Colonic mucosa (tissue), 4 donors: ENCODE data around the gene ADAM10. TPM values are rescaled to one million over a fixed set of nuclear protein-coding genes. Genes with fewer than 3 reads are reported as not detected.

Experiments used
- DNase-seq: peaks from one replicate; pipeline ENCODE4 v3.0.0-alpha.2; 2020
- H3K27ac ChIP-seq: fragments of 200-600 bp; one replicate; pipeline ENCODE4 v1.8.0; 2021
- H3K27me3 ChIP-seq: fragments of 200-600 bp; one replicate; pipeline ENCODE4 v1.8.0; 2021
- H3K36me3 ChIP-seq: fragments of 200-600 bp; one replicate; pipeline ENCODE4 v1.8.0; 2021
- H3K4me1 ChIP-seq: fragments of 200-600 bp; one replicate; pipeline ENCODE4 v1.8.0; 2021; ENCODE audit warnings: mild to moderate bottlenecking
- H3K4me3 ChIP-seq: fragments of 200-600 bp; one replicate; pipeline ENCODE4 v1.8.0; 2021
- H3K9ac ChIP-seq, 2 donors: one replicate each; pipeline ENCODE4 v1.7.0; 2013; ENCODE audit warnings: control low read depth in 2 of 2, low read depth in 2 of 2, low read length in 2 of 2
- H3K9me3 ChIP-seq: fragments of 200-600 bp; one replicate; pipeline ENCODE4 v1.8.0; 2021
- intact Hi-C: fragments of 100-400 bp; cut with DNase I; formaldehyde crosslinking; loops from one replicate; pipeline ENCODE4 v1.14.1; 2022
- total RNA-seq, 2 donors: library from RNA; stranded (reverse); fragmentation: NEBNext Ultra II Directional in 1 of 2; extraction: Animal tissue kit (Norgen Biotek cat#: 25700) in 1 of 2; gene quantifications; one replicate each; pipeline ENCODE4 v1.2.1, GENCODE V29; 2021
- TF ChIP-seq, protein P1 (sequence below): fragments of 200-600 bp; IDR thresholded peaks from one replicate; pipeline ENCODE4 v1.8.0; 2022; ENCODE audit warnings: antibody characterized with exemption, mild to moderate bottlenecking
- donor health status: healthy.
- donor health status: DM: no; HTN: no; CAD: no.
- donor health status: DM: no; HTN: no; CAD: no.

The ADAM10 gene
- total RNA-seq, 2 donors from 2014 or later = 115 to 176 TPM

DNA sequence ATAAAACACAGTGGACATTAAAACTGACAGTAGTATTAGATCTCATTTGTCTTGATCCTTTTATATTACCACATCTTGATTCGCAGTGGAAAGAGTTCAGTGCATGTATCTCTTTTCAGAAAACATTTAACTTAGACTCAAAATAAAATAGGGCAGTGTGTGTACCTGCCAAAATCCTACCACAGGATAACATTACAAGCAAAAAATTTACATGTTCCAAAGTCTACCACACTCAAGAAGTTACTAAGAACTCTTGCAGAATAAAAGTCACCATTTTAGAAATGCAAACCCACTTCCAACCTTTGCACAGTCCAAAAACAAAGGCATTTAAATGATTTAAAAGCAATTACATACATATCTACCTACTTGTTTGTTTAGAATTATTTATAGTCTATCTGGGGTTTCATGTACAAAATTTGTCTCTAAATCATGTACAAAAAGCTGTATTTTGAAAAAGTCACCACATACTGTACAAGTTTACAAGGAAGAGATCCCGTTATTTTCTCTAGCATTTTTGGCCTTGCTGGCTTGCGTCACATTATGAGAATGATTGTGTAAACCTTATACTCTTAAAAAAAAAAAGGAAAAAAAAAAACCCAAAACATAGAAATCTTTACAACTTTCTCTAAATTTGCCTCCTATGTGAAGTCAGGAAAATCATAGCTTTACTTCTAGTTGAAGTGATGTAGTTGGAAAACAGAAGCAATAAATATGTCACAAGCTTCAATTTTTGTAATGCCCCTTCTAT, 153.8 kb downstream of the ADAM10 start:
- peaks cover 7% of the 10 kb centered on the region for H3K4me1 ChIP-seq
- H3K27ac ChIP-seq = no peak overlapping the region
- H3K9ac ChIP-seq = no peak overlapping the region
- DNase-seq = no peak
- H3K4me3 ChIP-seq = no peak overlapping the region
- intact Hi-C loops = no loop called here
- no peaks in the 10 kb centered on the region for H3K36me3 ChIP-seq
- no peaks in the 10 kb centered on the region for H3K9me3 ChIP-seq
- TF ChIP-seq, protein P1, sequence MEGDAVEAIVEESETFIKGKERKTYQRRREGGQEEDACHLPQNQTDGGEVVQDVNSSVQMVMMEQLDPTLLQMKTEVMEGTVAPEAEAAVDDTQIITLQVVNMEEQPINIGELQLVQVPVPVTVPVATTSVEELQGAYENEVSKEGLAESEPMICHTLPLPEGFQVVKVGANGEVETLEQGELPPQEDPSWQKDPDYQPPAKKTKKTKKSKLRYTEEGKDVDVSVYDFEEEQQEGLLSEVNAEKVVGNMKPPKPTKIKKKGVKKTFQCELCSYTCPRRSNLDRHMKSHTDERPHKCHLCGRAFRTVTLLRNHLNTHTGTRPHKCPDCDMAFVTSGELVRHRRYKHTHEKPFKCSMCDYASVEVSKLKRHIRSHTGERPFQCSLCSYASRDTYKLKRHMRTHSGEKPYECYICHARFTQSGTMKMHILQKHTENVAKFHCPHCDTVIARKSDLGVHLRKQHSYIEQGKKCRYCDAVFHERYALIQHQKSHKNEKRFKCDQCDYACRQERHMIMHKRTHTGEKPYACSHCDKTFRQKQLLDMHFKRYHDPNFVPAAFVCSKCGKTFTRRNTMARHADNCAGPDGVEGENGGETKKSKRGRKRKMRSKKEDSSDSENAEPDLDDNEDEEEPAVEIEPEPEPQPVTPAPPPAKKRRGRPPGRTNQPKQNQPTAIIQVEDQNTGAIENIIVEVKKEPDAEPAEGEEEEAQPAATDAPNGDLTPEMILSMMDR = no peak
- no peaks in the 10 kb centered on the region for H3K27me3 ChIP-seq

DNA sequence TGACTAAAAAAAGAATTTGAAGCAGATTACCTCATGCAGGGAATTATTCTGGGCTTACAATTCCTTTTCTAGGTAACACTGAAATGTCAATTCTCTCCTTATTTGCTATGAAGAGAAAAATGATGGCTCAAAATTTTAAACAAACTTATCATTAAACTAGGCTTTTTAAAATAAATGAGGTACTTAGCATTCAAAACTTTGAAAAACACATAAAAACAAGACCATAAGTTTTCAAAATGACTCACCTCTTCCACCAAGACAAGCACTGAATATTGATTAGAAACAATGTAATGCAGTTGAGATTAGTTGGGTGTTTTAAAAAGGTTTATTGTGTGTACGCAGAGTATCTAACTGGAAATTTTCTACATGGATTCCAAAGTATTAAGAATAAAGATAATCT, 154.6 kb downstream of the ADAM10 start:
- Histone ChIP-seq H3K9ac (no peak overlapping the region), H3K36me3 (no peaks in the 10 kb centered on the region), H3K9me3 (no peaks in the 10 kb centered on the region), H3K4me3 (no peak overlapping the region), H3K4me1 (peaks cover 7% of the 10 kb centered on the region), H3K27ac (no peak overlapping the region), H3K27me3 (no peaks in the 10 kb centered on the region)
- intact Hi-C loops = no loop called here
- TF ChIP-seq, protein P1 = no peak
- DNase-seq = no peak

DNA sequence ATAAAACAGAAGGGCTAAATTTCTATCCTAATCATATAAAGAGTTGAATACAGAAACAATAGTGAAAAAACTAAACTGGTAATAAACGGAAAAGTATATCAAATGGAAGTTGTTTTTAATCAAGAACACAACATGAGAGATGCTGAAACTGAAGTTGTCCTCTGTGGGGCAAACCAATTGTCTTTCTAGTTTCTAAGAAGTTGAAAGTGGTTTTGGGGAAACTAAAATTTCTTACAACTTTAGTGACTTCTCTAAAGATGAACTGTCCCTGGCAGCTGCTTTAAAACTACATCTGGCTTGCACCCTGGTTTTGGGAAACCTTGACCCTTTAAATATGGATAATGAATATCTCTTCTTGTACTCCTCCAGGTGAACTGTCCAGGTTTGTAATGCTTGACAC, 155.6 kb downstream of the ADAM10 start:
- no peak overlapping the region for H3K4me3 ChIP-seq
- no peaks in the 10 kb centered on the region for H3K36me3 ChIP-seq
- no peaks in the 10 kb centered on the region for H3K9me3 ChIP-seq
- intact Hi-C loops = no loop called here
- TF ChIP-seq, protein P1 = no peak
- H3K4me1 ChIP-seq = peaks cover 7% of the 10 kb centered on the region
- no peak overlapping the region for H3K9ac ChIP-seq
- no peak overlapping the region for H3K27ac ChIP-seq
- H3K27me3 ChIP-seq = no peaks in the 10 kb centered on the region
- no peak for DNase-seq

DNA sequence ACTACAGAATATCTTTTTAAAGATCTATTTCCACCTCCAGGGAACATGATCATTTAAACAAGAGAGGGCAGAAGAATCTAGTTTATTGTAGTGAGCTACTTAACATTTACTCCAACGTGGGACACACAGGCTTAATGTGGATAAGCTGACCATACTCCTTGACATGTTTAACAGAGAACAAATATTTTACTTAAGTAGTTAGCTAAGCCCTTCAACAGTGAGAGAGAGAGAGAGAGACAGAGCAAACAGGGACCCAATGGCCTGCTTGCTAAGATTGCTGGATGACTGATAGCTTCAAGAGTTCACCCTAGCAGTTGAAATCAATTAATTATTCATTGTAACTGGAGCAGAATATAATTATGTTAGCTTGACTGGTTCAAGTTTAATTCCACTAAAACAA, 158.6 kb downstream of the ADAM10 start:
- Histone ChIP-seq H3K4me1 (no peaks in the 10 kb centered on the region), H3K9ac (no peak overlapping the region), H3K9me3 (no peaks in the 10 kb centered on the region), H3K27me3 (no peaks in the 10 kb centered on the region), H3K36me3 (no peaks in the 10 kb centered on the region), H3K27ac (no peak overlapping the region), H3K4me3 (no peak overlapping the region)
- intact Hi-C loops = no loop called here
- DNase-seq = no peak
- TF ChIP-seq, protein P1 = no peak

DNA sequence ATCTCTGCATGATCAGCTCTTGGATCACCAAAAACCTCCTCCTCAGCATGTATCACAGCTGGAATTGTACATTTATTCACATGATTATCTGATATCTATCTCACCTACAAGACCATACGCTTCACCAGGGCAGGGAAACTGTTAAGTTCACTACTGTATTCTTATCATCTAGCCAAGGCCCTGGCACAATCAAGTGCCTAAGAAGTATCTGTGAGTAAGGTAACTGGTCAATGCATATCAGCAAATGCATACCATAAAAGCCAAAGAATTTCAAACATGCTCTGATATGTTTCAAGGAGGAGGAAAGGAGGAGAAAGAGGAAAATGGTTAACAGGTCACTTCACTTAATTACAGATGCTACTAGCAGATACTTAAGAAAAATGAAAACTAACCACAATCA, 159.3 kb downstream of the ADAM10 start:
- H3K36me3 ChIP-seq = no peaks in the 10 kb centered on the region
- H3K4me3 ChIP-seq = no peak overlapping the region
- no peaks in the 10 kb centered on the region for H3K27me3 ChIP-seq
- TF ChIP-seq, protein P1 = no peak
- DNase-seq = no peak
- H3K4me1 ChIP-seq = no peaks in the 10 kb centered on the region
- H3K9me3 ChIP-seq = no peaks in the 10 kb centered on the region
- H3K27ac ChIP-seq = no peak overlapping the region
- intact Hi-C loops = no loop called here
- H3K9ac ChIP-seq = no peak overlapping the region
